HG03025 (cell line): ENCODE measurements around the gene CPT1B.
"Not testable (repeated sequence)": the region's sequence is repeated elsewhere in the genome, so short reads cannot be mapped to it uniquely, and the experiment has no call there.

Experiments
- ATAC-seq: cut with Tn5 transposase; IDR thresholded peaks from one replicate; pipeline ENCODE4 v1.9.1; 2021; ENCODE audit warnings: mild to moderate bottlenecking, moderate library complexity; ENCODE audit not compliant: unreplicated experiment, low FRiP score

CPT1B gene

DNA sequence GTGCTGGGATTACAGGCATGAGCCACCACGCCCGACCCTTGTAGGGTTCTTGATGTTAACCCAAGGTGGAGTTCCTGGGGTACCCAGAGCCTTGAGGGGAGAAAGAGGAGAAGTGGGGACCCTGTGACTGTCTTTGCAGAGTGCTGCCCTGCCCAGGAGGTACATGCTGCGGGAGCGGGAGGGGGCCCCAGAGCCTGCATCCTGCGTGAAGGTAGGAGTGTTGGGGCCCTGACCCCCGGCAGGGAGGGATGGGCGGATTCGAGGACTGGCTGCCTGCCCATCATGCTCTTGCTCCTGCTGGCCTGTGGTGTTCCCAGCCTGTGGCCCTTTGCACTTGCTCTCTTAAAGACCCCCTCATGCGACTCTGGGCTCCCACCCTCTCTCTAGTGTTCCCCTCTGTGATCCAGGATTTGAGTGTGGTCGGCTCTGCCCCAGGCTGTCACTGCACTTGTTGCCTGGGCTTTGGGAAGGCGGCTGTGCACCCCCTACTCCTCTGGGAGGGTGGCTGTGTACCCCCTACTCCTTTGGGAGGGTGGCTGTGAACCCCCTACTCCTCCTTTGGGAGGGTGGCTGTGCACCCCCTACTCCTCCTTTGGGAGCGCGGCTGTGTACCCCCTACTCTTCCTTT, 57.3 kb downstream of the CPT1B start:
- ATAC-seq: no peak

GRCh38 chr22:50520184-50520583, 58.0 kb downstream of the CPT1B start:
- ATAC-seq: not testable (repeated sequence)

- ATAC-seq: no peak
Observed at GRCh38 chr22:50519151-50519550, 59.1 kb downstream of the CPT1B start.
